HG02759 (cell line): ENCODE results near the gene METTL1.
"Not testable (repeated sequence)": the region's sequence is repeated elsewhere in the genome, so short reads cannot be mapped to it uniquely, and the experiment has no call there.

ENCODE experiments used
- ATAC-seq: cut with Tn5 transposase; IDR thresholded peaks from one replicate; pipeline ENCODE4 v1.9.1; 2021; ENCODE audit warnings: mild to moderate bottlenecking, moderate library complexity; ENCODE audit not compliant: unreplicated experiment

METTL1 gene

GRCh38 chr12:57726151-57726883 lies 45.6 kb downstream of the METTL1 start:
- no peak for ATAC-seq

- no peak for ATAC-seq
Measured at GRCh38 chr12:57725851-57726150, 46.1 kb downstream of the METTL1 start.

GRCh38 chr12:57724936-57725740 lies 46.8 kb downstream of the METTL1 start:
- ATAC-seq = no peak

- no peak for ATAC-seq
Measured at GRCh38 chr12:57724003-57724935, 47.6 kb downstream of the METTL1 start.

- ATAC-seq = no peak
Measured at GRCh38 chr12:57723630-57723962, 48.3 kb downstream of the METTL1 start.

GRCh38 chr12:57722716-57723629 lies 48.9 kb downstream of the METTL1 start:
- no peak for ATAC-seq

- not testable (repeated sequence) for ATAC-seq
Measured at GRCh38 chr12:57721846-57722608, 49.9 kb downstream of the METTL1 start.

GRCh38 chr12:57720606-57721595 lies 51.0 kb downstream of the METTL1 start:
- no peak for ATAC-seq

- no peak for ATAC-seq
Measured at GRCh38 chr12:57719777-57720605, 51.9 kb downstream of the METTL1 start.

- ATAC-seq = no peak
Measured at GRCh38 chr12:57718641-57719528, 53.0 kb downstream of the METTL1 start.
